Progenitor cell of endocrine pancreas (in vitro differentiated cells): Measurements from ENCODE around the gene NT5DC2. TPM values are rescaled to one million over a fixed set of nuclear protein-coding genes. Genes with fewer than 3 reads are reported as not detected.
"Not testable (repeated sequence)": the region's sequence is repeated elsewhere in the genome, so short reads cannot be mapped to it uniquely, and the experiment has no call there.

Experiments
- DNase-seq: peaks from one replicate; pipeline ENCODE4 v3.0.0; 2021; ENCODE audit warnings: low spot score; ENCODE audit not compliant: unreplicated experiment
- H3K27ac Mint-ChIP-seq: 2 replicates; pipeline ENCODE4 v1.8.0; 2021; ENCODE audit warnings: mild to moderate bottlenecking, moderate library complexity, mixed read lengths
- H3K27me3 Mint-ChIP-seq: 2 replicates; pipeline ENCODE4 v1.8.0; 2021; ENCODE audit warnings: mixed read lengths
- H3K36me3 Mint-ChIP-seq: 2 replicates; pipeline ENCODE4 v1.8.0; 2022; ENCODE audit warnings: mixed read lengths; ENCODE audit not compliant: insufficient read depth
- H3K4me1 Mint-ChIP-seq: 2 replicates; pipeline ENCODE4 v1.8.0; 2021; ENCODE audit warnings: low read depth, mixed read lengths
- H3K4me3 Mint-ChIP-seq: 2 replicates; pipeline ENCODE4 v1.8.0; 2021; ENCODE audit warnings: low read depth, mild to moderate bottlenecking, moderate library complexity, mixed read lengths
- H3K9me3 Mint-ChIP-seq: 2 replicates; pipeline ENCODE4 v1.8.0; 2021; ENCODE audit warnings: low read depth, mixed read lengths
- total RNA-seq: library from RNA; stranded (reverse); gene quantifications from 2 replicates; pipeline ENCODE4 v1.2.1, GENCODE V29; 2021
- TF ChIP-seq, protein P1 (sequence below): fragments of 200-600 bp; sonication (generic); IDR thresholded peaks from one replicate; pipeline ENCODE4 v1.5.0; 2021; ENCODE audit warnings: antibody characterized with exemption, mild to moderate bottlenecking; ENCODE audit not compliant: unreplicated experiment

NT5DC2 gene
- total RNA-seq, 1 donor from 2014 or later = 269 TPM

DNA sequence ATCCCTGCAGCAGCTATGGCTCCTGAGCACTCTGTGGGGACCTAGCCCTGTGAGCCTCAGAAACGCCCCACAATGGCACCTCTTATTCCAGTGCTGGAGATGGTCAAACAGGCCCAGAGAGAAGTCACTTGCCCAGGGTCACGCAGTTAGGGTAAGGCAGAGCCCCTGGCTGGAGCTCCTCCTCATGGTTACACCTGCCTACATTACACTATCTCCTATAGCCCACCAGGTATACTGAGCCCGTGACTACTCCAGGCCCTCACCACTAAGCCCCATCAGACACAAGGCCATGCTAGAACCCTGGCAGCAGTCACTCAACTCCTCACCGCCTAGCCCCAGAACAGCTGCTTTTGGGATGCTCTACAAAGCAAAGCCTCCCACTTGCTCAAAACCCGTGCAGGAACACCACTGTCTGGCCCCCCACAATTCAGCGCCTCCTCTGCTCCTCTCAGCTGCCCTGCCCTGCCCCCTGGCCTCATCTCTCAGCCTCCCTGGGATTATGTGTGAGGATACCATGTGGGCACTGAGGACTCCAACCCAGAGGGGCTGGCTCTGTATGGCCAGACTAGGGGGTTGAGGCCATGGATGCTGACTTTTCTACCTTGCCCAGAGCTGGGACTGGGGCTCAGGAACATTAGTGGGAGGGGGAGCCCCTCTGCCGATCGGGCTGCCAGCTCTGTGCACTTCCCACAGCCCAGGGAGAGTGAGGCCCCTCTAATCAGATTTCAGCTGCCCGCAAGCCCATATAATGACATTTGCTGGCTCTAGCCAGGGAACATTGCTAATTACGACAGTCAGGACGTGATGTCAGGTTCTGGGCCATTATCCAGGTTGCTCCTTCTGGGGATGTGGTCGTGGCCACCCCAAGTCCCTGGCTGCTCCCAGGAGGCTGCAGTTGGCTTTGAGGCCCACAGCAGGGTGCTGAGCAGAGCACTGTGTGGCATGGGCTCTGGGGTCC is 4.0 kb downstream of the NT5DC2 start:
- peak overlapping the region; percentile 35 for H3K4me3 Mint-ChIP-seq
- TF ChIP-seq, protein P1, sequence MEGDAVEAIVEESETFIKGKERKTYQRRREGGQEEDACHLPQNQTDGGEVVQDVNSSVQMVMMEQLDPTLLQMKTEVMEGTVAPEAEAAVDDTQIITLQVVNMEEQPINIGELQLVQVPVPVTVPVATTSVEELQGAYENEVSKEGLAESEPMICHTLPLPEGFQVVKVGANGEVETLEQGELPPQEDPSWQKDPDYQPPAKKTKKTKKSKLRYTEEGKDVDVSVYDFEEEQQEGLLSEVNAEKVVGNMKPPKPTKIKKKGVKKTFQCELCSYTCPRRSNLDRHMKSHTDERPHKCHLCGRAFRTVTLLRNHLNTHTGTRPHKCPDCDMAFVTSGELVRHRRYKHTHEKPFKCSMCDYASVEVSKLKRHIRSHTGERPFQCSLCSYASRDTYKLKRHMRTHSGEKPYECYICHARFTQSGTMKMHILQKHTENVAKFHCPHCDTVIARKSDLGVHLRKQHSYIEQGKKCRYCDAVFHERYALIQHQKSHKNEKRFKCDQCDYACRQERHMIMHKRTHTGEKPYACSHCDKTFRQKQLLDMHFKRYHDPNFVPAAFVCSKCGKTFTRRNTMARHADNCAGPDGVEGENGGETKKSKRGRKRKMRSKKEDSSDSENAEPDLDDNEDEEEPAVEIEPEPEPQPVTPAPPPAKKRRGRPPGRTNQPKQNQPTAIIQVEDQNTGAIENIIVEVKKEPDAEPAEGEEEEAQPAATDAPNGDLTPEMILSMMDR = no peak
- no peaks in the 10 kb centered on the region for H3K27me3 Mint-ChIP-seq
- peaks cover 11% of the 10 kb centered on the region for H3K4me1 Mint-ChIP-seq
- no peaks in the 10 kb centered on the region for H3K9me3 Mint-ChIP-seq
- H3K27ac Mint-ChIP-seq = peak overlapping the region; percentile 85
- no peak for DNase-seq
- H3K36me3 Mint-ChIP-seq = peaks cover 3% of the 10 kb centered on the region

DNA sequence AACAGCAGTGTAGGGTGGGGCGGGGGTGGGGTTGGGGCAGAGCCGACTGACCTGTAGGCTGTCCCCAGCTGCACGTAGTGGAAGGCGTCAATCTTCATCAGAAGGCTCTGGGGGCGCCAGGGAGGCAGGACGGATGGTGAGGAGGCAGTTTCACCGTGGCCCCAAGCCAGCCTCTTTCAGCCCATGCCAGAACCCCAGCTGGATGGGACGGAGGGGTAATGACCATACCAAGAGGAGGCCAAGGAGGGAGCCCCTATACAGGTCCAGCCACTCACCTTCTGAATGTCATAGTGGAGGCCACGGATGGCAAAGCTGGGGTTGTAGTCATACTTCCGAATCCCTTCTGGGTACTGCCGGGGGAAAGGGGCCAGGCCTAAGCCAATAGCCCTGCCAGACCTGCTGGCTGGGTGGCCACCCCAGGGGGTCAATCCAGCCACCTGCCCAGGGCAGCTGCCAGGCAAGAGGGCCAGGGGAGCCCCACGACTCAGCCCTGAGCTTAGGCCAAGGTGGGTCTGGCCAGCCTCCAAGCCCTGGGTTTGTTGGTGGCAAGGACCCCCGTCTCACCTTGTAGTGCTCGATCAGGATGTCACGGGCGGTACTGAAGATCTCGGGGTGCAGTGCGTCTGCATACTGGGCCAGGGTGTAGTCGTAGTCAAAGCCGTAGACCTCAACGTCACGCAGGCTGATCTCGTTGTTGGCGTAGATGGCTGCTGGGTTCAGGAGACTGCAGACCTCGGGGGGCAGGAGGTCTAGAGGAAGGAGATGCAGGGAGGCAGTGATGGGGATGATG is 4.9 kb downstream of the NT5DC2 start:
- Mint-ChIP-seq H3K9me3 (no peaks in the 10 kb centered on the region), H3K27ac (no peak overlapping the region), H3K27me3 (no peaks in the 10 kb centered on the region), H3K4me3 (no peak overlapping the region), H3K4me1 (peaks cover 9% of the 10 kb centered on the region), H3K36me3 (peaks cover 8% of the 10 kb centered on the region)
- TF ChIP-seq, protein P1 = no peak
- DNase-seq = no peak

DNA sequence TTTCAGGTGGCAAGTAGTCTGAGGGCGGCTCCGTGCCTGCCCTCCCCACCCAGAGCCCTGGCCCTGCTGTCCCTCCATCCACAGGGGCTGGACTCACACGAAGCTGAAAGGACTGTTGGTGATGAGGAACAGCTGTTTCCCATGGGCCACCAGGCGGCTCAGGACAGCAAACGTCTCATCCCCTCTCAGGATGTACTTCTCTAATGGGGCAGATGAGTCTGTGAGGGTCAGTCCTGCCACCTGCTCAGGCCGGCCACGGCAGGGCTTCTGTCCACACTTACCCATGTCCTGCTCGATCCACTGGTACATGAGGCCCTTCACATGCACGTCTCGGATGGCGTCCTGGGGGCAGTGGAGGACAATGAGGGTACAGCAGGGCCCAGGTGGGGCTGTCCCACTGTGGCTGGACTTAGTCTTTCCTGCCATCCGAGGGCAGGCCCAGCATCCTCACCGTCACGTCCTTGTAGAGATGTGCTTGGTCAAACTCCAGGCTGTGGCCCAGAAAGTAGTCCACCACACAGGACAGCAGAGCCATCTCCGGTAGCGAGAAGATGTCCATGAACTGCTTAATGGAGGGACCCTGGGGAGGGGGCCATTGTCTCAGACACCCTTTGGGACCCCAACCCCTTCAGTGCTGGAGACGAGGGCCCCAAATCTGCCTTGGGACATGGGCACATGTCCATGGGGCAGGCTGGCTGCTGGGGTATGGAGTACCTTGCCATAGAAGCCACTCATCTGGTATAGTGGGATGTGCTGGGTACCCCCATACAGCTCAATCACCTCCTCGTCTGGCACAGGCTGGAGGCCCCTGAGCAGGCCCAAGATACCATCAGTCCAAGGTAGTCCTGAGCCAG is 5.7 kb downstream of the NT5DC2 start:
- no peaks in the 10 kb centered on the region for H3K9me3 Mint-ChIP-seq
- no peak overlapping the region for H3K4me3 Mint-ChIP-seq
- H3K4me1 Mint-ChIP-seq = peaks cover 9% of the 10 kb centered on the region
- no peak for DNase-seq
- no peak overlapping the region for H3K27ac Mint-ChIP-seq
- peaks cover 8% of the 10 kb centered on the region for H3K36me3 Mint-ChIP-seq
- TF ChIP-seq, protein P1 = no peak
- H3K27me3 Mint-ChIP-seq = no peaks in the 10 kb centered on the region

DNA sequence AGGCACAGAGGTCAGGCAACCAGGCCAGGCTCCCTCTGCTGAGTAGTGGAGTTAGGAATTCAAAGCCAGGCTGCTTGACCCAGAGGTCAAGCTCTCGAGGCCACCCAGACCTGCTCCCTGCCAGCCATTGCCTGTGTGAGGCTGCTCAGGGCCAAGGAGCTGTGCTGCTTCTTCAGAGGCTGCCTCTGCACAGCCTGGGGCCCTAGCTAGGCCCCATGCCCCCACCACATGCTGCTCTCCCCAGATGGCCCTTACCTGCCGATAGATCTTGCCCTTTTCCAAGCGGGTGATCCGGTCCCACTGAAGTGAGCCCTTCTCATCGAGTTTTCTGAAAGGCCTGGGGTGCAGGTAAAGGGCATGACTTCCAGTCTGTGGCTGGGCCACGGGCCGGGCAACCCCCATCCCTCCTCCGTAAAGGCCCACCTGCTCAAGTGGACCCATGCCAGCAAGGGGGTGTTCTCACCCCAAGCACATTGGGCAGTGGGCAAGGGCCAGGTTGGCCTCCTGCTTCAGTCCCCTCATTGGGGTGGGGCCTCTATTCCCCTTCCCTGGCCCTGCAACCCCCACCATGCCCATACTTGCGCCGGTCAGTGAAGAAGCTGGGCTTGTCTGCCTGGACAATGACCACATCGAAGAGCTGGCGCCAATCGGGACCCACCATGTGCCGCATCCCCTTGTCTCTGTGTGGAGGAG is 6.5 kb downstream of the NT5DC2 start:
- H3K36me3 Mint-ChIP-seq = peaks cover 8% of the 10 kb centered on the region
- DNase-seq = no peak
- no peak overlapping the region for H3K27ac Mint-ChIP-seq
- H3K9me3 Mint-ChIP-seq = no peaks in the 10 kb centered on the region
- no peaks in the 10 kb centered on the region for H3K27me3 Mint-ChIP-seq
- H3K4me3 Mint-ChIP-seq = no peak overlapping the region
- H3K4me1 Mint-ChIP-seq = peaks cover 4% of the 10 kb centered on the region
- TF ChIP-seq, protein P1 = no peak

DNA sequence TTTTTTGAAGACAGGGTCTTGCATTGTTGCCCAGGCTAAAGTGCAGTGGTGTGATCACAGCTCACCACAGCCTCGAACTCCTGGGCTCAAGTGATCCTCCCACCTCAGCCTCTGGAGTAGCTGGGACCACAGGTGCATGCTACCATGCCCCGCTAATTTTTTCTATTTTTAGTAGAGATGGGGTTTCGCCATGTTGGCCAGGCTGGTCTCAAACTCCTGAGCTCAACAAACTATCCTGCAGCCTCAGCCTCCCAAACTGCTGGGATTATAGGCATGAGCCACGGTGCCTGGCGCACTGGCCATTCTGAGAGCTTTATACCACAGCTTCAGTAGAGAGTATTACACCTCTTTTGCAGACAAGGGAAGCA is 7.0 kb downstream of the NT5DC2 start:
- not testable (repeated sequence) for H3K4me3 Mint-ChIP-seq, H3K9me3 Mint-ChIP-seq, H3K4me1 Mint-ChIP-seq, H3K27ac Mint-ChIP-seq, H3K36me3 Mint-ChIP-seq, DNase-seq, H3K27me3 Mint-ChIP-seq
